PFSK-1 (cell line): ENCODE results near the gene CEP85L.

Source experiments
- FOXP2 ChIP-seq: optimal IDR thresholded peaks from 2 replicates; pipeline ENCODE3; 2011; ENCODE audit warnings: borderline replicate concordance, control low read depth, inconsistent platforms; ENCODE audit not compliant: insufficient read depth; ENCODE audit errors: extremely low read length, extremely low read depth
- POLR2AphosphoS5 ChIP-seq: IDR thresholded peaks from 2 replicates; pipeline ENCODE4 v1.6.1; 2012; ENCODE audit warnings: low read depth, mild to moderate bottlenecking, control low read depth, low read length, moderate library complexity
- REST ChIP-seq, 2 experiments: IDR thresholded peaks; 2 replicates each; pipeline versions ENCODE4 v1.6.1 to v1.8.0; 2011 to 2012; ENCODE audit warnings: low read depth in 2 of 2, low read length in 2 of 2, control low read depth in 1 of 2, inconsistent platforms in 1 of 2, mild to moderate bottlenecking in 1 of 2, moderate library complexity in 1 of 2; ENCODE audit not compliant: insufficient read depth in 1 of 2
- SIN3A ChIP-seq: IDR thresholded peaks from 2 replicates; pipeline ENCODE4 v1.6.1; 2012; ENCODE audit warnings: mild to moderate bottlenecking, low read length, moderate library complexity, borderline replicate concordance; ENCODE audit not compliant: insufficient read depth
- TAF1 ChIP-seq: IDR thresholded peaks from 2 replicates; pipeline ENCODE4 v1.6.1; 2012; ENCODE audit warnings: low read length, control low read depth, borderline replicate concordance; ENCODE audit not compliant: insufficient read depth

CEP85L gene

GRCh38 chr6:118645395-118645794, 6.0 kb downstream of the CEP85L start:
- no peak for TF ChIP-seq TAF1
- no peak for TF ChIP-seq FOXP2
- no peak for TF ChIP-seq REST (IDR thresholded peaks at IDR 0.05; ENCODE audit: insufficient read depth in 1 of 2, low read depth in 2 of 2, low read length in 2 of 2)
- TF ChIP-seq SIN3A: no peak
- TF ChIP-seq POLR2AphosphoS5: no peak

GRCh38 chr6:118644007-118644406, 7.4 kb downstream of the CEP85L start:
- TF ChIP-seq REST (IDR thresholded peaks at IDR 0.05; ENCODE audit: insufficient read depth in 1 of 2, low read depth in 2 of 2, low read length in 2 of 2) (no peak), SIN3A (no peak), TAF1 (no peak), FOXP2 (no peak), POLR2AphosphoS5 (no peak)

GRCh38 chr6:118641042-118641441, 10.3 kb downstream of the CEP85L start:
- TF ChIP-seq SIN3A: no peak
- no peak for TF ChIP-seq POLR2AphosphoS5
- TF ChIP-seq FOXP2: no peak
- no peak for TF ChIP-seq REST (IDR thresholded peaks at IDR 0.05; ENCODE audit: insufficient read depth in 1 of 2, low read depth in 2 of 2, low read length in 2 of 2)
- TF ChIP-seq TAF1: no peak

- TF ChIP-seq REST (IDR thresholded peaks at IDR 0.05; ENCODE audit: insufficient read depth in 1 of 2, low read depth in 2 of 2, low read length in 2 of 2) (no peak), FOXP2 (no peak), SIN3A (no peak), POLR2AphosphoS5 (no peak), TAF1 (no peak)
Measured at GRCh38 chr6:118639054-118639964, 12.1 kb downstream of the CEP85L start.
